Prostate gland (tissue), 2 donors: Measurements from ENCODE around the gene CDC6.

Experiments used
- POLR2A ChIP-seq: fragments of 450-650 bp; IDR thresholded peaks from one replicate; pipeline ENCODE4 v1.6.1; 2016; ENCODE audit warnings: antibody characterized with exemption, mild to moderate bottlenecking
- POLR2AphosphoS5 ChIP-seq: sonication (generic); formaldehyde crosslinking; IDR thresholded peaks from one replicate; pipeline ENCODE4 v1.6.1; 2017; ENCODE audit warnings: antibody characterized with exemption
- TF ChIP-seq, protein P1 (sequence below), 4 experiments: fragments of 200-600 bp in 2 of 4; fragments of 450-650 bp in 2 of 4; sonication (generic) in 2 of 4; IDR thresholded peaks; 1 replicate in 3 of 4; 2 replicates in 1 of 4; pipeline ENCODE4 v1.5.1; 2016 to 2019; ENCODE audit warnings: antibody characterized with exemption in 4 of 4, mild to moderate bottlenecking in 2 of 4, moderate library complexity in 2 of 4

GRCh38 chr17:40301315-40301714, 13.6 kb downstream of the CDC6 start:
- TF ChIP-seq, protein P1, sequence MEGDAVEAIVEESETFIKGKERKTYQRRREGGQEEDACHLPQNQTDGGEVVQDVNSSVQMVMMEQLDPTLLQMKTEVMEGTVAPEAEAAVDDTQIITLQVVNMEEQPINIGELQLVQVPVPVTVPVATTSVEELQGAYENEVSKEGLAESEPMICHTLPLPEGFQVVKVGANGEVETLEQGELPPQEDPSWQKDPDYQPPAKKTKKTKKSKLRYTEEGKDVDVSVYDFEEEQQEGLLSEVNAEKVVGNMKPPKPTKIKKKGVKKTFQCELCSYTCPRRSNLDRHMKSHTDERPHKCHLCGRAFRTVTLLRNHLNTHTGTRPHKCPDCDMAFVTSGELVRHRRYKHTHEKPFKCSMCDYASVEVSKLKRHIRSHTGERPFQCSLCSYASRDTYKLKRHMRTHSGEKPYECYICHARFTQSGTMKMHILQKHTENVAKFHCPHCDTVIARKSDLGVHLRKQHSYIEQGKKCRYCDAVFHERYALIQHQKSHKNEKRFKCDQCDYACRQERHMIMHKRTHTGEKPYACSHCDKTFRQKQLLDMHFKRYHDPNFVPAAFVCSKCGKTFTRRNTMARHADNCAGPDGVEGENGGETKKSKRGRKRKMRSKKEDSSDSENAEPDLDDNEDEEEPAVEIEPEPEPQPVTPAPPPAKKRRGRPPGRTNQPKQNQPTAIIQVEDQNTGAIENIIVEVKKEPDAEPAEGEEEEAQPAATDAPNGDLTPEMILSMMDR (IDR thresholded peaks at IDR 0.05), result peak in 3 of 4 experiments; percentile 47 to 69 (median 58)
- peak; percentile 41 for TF ChIP-seq POLR2AphosphoS5
- TF ChIP-seq POLR2A, result no peak
